Measurements from ENCODE around the gene ACAA1. TPM values are rescaled to one million over a fixed set of nuclear protein-coding genes. Genes with fewer than 3 reads are reported as not detected.

ACAA1 gene
- total RNA-seq, 4 donors from 2014 or later: 22.3 to 54.1 (median 37.6) TPM

- no peak for DNase-seq
- no peak overlapping the region for H3K4me3 ChIP-seq
- H3K27ac ChIP-seq: no peak overlapping the region
- no peaks in the 10 kb centered on the region for H3K9me3 ChIP-seq
- H3K36me3 ChIP-seq: no peaks in the 10 kb centered on the region
- TF ChIP-seq CTCF (IDR thresholded peaks at IDR 0.05): no peak
- no peak for TF ChIP-seq POLR2A (IDR thresholded peaks at IDR 0.05)
- no peaks in the 10 kb centered on the region for H3K4me1 ChIP-seq
- no peaks in the 10 kb centered on the region for H3K27me3 ChIP-seq
- intact Hi-C loops (cut with DNase I; ENCODE audit: low total_unique reads): no loop called here
These were observed 28.8 kb downstream of the ACAA1 start for GRCh38 chr3:38107911-38108648.

- intact Hi-C loops (cut with DNase I; ENCODE audit: low total_unique reads): no loop called here
- Histone ChIP-seq H3K4me3 (no peak overlapping the region), H3K27me3 (no peaks in the 10 kb centered on the region), H3K36me3 (no peaks in the 10 kb centered on the region), H3K9me3 (no peaks in the 10 kb centered on the region), H3K27ac (no peak overlapping the region), H3K4me1 (no peaks in the 10 kb centered on the region)
- no peak for TF ChIP-seq CTCF (IDR thresholded peaks at IDR 0.05)
- no peak for TF ChIP-seq POLR2A (IDR thresholded peaks at IDR 0.05)
- DNase-seq: no peak
These were observed 31.4 kb downstream of the ACAA1 start for GRCh38 chr3:38105525-38105924.

GRCh38 chr3:38102444-38102814 is 34.5 kb downstream of the ACAA1 start:
- Histone ChIP-seq H3K36me3 (no peaks in the 10 kb centered on the region), H3K27ac (no peak overlapping the region), H3K4me3 (no peak overlapping the region), H3K9me3 (no peaks in the 10 kb centered on the region), H3K27me3 (no peaks in the 10 kb centered on the region), H3K4me1 (no peaks in the 10 kb centered on the region)
- intact Hi-C loops (cut with DNase I; ENCODE audit: low total_unique reads): no loop called here
- DNase-seq: no peak
- no peak for TF ChIP-seq POLR2A (IDR thresholded peaks at IDR 0.05)
- TF ChIP-seq CTCF (IDR thresholded peaks at IDR 0.05): no peak

DNA sequence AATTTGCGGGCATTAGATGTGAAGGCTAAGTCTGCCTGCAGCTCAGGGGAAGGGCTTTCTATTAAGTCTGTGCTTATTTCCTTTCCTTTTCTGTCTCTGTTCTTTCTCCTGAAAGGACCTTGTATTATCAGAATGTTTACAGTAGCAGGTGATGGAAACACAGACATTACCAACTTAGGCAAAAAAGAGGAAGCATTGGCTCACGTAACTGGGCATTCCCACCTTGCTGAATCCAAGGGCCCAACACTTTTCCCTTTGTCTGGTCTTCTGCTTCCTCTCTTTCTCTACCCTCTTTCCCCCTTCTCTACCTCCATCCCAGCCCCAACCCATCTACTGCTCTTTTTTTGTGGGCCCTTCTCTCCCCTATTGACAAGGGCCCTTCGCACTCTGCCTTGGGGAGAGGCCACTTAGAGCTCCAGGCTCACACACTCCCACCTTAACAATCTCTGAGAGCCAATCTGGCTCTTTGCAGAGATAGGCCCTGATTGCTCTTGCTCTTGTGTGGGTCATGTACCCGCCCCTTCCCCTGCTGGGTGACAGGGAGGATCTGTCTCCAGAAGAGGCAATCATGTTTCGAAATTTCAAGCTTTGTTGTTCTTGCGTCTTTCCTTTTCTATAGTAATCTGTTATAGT is 35.0 kb downstream of the ACAA1 start:
- intact Hi-C loops (cut with DNase I; ENCODE audit: low total_unique reads): no loop called here
- Histone ChIP-seq H3K27me3 (no peaks in the 10 kb centered on the region), H3K9me3 (no peaks in the 10 kb centered on the region), H3K4me3 (no peak overlapping the region), H3K27ac (no peak overlapping the region), H3K4me1 (no peaks in the 10 kb centered on the region), H3K36me3 (no peaks in the 10 kb centered on the region)
- TF ChIP-seq POLR2A (IDR thresholded peaks at IDR 0.05) (no peak), CTCF (IDR thresholded peaks at IDR 0.05) (no peak)
- no peak for DNase-seq

- no peak overlapping the region for H3K27ac ChIP-seq
- no peak for TF ChIP-seq POLR2A (IDR thresholded peaks at IDR 0.05)
- no peak for TF ChIP-seq CTCF (IDR thresholded peaks at IDR 0.05)
- H3K36me3 ChIP-seq: no peaks in the 10 kb centered on the region
- H3K4me1 ChIP-seq: no peaks in the 10 kb centered on the region
- no peaks in the 10 kb centered on the region for H3K9me3 ChIP-seq
- no peak for DNase-seq
- H3K4me3 ChIP-seq: no peak overlapping the region
- H3K27me3 ChIP-seq: no peaks in the 10 kb centered on the region
- intact Hi-C loops (cut with DNase I; ENCODE audit: low total_unique reads): no loop called here
These were observed 36.4 kb downstream of the ACAA1 start for GRCh38 chr3:38100498-38100897.

Data from uterus (tissue), 4 donors.